SK-N-SH treated with all-trans-retinoic acid at 6 μM for 48 hours (cell line): ENCODE measurements around the gene ZNF350.
"Not testable (repeated sequence)": the region's sequence is repeated elsewhere in the genome, so short reads cannot be mapped to it uniquely, and the experiment has no call there.

Experiments
- ARNTL ChIP-seq: fragments of 450-650 bp; formaldehyde crosslinking; IDR thresholded peaks from 2 replicates; pipeline ENCODE4 v1.5.0; 2020; ENCODE audit warnings: low read depth, mild to moderate bottlenecking, moderate library complexity, borderline replicate concordance
- GLIS3 ChIP-seq: fragments of 250-450 bp; sonication (Bioruptor Pico); IDR thresholded peaks from 2 replicates; pipeline ENCODE4 v1.5.0; 2020; ENCODE audit warnings: mild to moderate bottlenecking, moderate library complexity
- PPARA ChIP-seq: fragments of 250-450 bp; sonication (Bioruptor Pico); IDR thresholded peaks from 2 replicates; pipeline ENCODE4 v1.5.0; 2020; ENCODE audit warnings: mild to moderate bottlenecking, borderline replicate concordance
- SNAI2 ChIP-seq: fragments of 250-450 bp; sonication (Bioruptor Pico); IDR thresholded peaks from 2 replicates; pipeline ENCODE4 v1.5.0; 2020; ENCODE audit warnings: mild to moderate bottlenecking, moderate library complexity
- ZC3H10 ChIP-seq: fragments of 250-450 bp; sonication (Bioruptor Pico); IDR thresholded peaks from 2 replicates; pipeline ENCODE4 v1.5.1; 2021; ENCODE audit warnings: mild to moderate bottlenecking, moderate library complexity
- ZNF565 ChIP-seq: fragments of 450-650 bp; formaldehyde crosslinking; conservative IDR thresholded peaks from 2 replicates; pipeline ENCODE4 v1.5.0; 2020; ENCODE audit warnings: low read depth, mild to moderate bottlenecking, moderate library complexity
- TF ChIP-seq, protein P1 (sequence below): fragments of 250-450 bp; sonication (Bioruptor Pico); IDR thresholded peaks from 2 replicates; pipeline ENCODE4 v1.8.0; 2020; ENCODE audit warnings: mild to moderate bottlenecking, moderate library complexity, borderline replicate concordance

DNA sequence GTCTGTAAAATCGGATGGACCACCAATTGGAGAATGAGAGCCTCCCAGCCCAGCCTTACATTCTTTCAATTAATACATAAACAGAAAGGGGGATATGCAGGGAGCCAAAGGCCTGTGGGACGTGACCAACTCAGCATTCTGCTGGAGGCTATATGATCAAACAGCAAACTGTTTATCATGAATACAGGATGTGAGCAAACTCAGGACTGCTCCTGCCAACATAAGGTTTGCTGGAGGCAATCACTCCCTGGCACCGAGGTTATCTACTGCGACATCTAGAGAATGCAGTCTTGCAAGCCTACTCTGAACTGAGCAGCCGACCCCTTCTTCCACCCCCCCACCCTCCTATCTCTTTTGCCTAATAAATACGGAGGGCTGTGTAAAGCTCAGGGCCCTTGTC lies 5.7 kb downstream of the ZNF350 start:
- TF ChIP-seq ZC3H10 (CRISPR knock-in tag); SNAI2; ARNTL; GLIS3 (CRISPR knock-in tag); ZNF565 (CRISPR knock-in tag); PPARA (CRISPR knock-in tag): not testable (repeated sequence)
- TF ChIP-seq, protein P1, sequence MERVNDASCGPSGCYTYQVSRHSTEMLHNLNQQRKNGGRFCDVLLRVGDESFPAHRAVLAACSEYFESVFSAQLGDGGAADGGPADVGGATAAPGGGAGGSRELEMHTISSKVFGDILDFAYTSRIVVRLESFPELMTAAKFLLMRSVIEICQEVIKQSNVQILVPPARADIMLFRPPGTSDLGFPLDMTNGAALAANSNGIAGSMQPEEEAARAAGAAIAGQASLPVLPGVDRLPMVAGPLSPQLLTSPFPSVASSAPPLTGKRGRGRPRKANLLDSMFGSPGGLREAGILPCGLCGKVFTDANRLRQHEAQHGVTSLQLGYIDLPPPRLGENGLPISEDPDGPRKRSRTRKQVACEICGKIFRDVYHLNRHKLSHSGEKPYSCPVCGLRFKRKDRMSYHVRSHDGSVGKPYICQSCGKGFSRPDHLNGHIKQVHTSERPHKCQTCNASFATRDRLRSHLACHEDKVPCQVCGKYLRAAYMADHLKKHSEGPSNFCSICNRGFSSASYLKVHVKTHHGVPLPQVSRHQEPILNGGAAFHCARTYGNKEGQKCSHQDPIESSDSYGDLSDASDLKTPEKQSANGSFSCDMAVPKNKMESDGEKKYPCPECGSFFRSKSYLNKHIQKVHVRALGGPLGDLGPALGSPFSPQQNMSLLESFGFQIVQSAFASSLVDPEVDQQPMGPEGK (CRISPR knock-in tag), result not testable (repeated sequence)
